GM03348 (cell line): ENCODE measurements around the gene PDXDC1.
"Not testable (repeated sequence)": the region's sequence is repeated elsewhere in the genome, so short reads cannot be mapped to it uniquely, and the experiment has no call there.

Source experiments
- DNase-seq: peaks from one replicate; pipeline ENCODE4 v3.0.0; 2012; ENCODE audit warnings: low spot score

PDXDC1 gene

GRCh38 chr16:15071013-15071412 lies 96.2 kb downstream of the PDXDC1 start:
- not testable (repeated sequence) for DNase-seq

GRCh38 chr16:15071916-15072769 lies 97.3 kb downstream of the PDXDC1 start:
- DNase-seq: not testable (repeated sequence)

DNA sequence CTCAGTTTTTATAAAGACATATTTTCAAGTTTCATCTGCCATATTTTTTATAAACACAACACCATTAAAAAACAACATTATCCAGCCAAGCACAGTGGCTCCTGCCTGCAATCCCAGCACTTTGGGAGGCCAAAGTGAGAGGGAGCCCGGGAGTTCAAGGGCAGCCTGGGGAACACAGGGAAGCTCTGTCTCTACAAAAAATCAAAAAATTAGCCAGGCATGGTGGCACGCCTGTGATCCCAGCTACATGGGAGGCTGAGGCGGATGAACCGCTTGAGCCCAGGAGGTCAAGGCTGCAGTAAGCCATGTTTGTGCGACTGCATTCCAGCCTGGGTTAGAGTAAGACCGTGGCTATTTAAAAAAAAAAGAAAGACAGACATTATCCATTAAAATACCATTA lies 98.3 kb downstream of the PDXDC1 start:
- no peak for DNase-seq

DNA sequence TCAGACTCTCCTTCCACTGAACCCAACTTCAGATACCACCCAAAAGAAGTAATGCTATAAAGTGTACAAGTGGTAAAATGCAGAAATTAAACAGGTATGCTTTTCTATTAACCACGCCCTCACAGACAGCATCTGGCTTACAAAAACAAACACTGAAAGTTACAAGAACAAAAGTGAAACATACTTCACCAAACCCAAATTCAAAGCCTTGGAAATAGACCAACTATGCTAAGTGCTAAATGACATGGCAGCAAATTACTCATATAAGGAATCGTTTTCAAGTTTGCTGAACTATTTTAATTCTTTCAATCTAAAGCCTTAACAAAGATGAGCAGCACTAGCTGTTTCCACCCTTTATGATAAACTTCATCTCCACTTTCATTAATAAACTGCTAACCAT lies 101.3 kb downstream of the PDXDC1 start:
- not testable (repeated sequence) for DNase-seq

GRCh38 chr16:15080883-15081282 lies 106.1 kb downstream of the PDXDC1 start:
- not testable (repeated sequence) for DNase-seq

- not testable (repeated sequence) for DNase-seq
Observed at GRCh38 chr16:15082788-15083187, 108.0 kb downstream of the PDXDC1 start.

DNA sequence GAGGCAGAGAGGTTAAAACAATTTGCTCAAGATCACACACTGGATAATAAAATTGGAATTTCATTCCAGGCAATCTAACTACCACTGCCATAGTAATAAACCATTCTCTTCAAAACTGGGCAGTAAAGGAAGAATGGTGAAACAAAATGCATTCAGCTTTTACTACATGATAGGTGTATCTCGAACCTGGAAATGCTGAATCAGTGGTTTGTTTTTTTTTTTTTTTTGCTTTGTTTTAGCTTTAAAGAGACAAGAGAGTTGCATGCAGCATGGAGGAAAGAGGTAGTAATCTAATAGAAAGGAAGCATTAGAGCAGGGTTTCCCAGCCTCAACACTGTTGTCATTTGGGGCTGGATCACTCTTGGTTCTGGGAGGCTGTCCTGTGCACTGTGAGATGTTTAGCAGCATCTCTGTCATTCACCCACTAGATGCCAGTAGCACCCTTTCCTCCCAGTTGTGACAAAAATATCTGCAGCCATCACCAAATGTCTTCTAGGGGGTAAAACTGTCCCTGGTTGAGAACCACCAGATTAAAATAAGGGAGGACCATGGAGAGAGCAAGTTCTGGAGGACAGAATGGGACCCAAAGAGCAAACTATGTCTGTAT lies 115.9 kb downstream of the PDXDC1 start:
- not testable (repeated sequence) for DNase-seq

- not testable (repeated sequence) for DNase-seq
Observed at GRCh38 chr16:15093571-15093954, 118.7 kb downstream of the PDXDC1 start.

GRCh38 chr16:15093955-15094827 lies 119.4 kb downstream of the PDXDC1 start, which contains the start of gene RRN3:
TSS of gene RRN3 (minus strand) at chr16:15094272. CDS start at chr16:15094233, 39 bp downstream.
- peak; percentile 94 for DNase-seq

- not testable (repeated sequence) for DNase-seq
Observed at GRCh38 chr16:15096583-15096972, 121.8 kb downstream of the PDXDC1 start.

DNA sequence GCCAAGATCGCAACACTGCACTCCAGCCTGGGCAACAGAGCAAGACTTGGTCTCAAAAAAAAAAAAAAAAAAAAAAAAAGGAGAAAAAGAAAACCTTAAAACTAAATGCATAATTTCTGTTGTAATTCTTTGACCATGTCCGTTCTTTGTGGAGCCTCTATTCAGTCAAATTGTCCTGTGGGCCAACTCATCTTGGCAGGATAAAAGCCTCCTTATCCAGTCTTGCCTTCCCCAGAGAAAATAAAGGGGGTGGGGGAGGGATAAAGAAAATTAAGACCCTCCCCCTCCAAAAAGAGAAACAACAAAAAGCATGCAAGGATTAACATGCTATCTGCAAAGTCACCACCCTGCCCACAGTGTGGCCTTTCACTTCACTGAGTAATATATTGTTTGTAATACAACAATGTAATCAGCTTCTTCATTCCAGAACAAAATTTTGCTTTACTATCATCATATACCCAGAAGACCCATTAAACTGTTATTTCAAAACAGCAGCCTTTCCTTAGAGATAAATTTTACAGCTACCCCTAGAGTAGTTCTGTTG lies 124.6 kb downstream of the PDXDC1 start:
- DNase-seq: not testable (repeated sequence)

GRCh38 chr16:15100372-15100987 lies 125.7 kb downstream of the PDXDC1 start:
- DNase-seq: not testable (repeated sequence)

DNA sequence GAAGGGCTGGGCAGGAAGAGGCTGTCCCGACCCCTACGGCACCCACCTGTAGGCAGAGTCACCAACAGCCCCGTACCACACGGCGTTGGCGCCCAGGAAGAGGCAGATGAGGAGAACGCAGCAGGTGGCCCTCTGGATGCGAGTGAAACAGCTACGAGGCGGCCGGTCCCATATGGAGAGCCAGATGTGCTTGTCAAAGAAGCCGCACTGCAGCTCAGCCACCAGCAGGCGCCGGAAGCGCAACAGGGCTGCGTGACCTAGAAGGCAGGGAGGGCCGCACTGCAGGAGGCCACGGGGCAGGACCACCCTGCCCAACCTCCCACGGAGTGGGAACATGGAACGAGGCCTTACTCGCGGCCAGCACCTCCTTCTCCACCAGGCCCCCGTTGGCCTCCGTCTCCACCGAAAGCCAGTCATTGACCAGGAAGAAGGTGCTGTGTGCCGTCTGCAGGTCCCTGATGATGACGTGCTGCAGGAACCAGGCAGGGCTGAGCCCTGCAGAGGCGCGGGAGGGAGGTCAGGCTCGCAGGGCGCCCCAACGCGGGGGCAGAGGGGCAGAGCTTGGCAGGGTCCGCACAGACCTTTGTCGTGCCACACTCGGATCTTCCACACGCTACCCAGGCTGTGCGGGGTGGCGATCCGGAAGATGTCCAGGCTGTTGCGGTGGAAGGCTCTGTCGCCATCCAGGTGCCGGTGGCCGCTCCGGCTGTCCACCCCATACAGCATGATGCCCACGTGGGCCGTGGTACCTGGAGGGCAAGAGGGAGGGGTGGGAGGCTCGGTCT lies 153.0 kb downstream of the PDXDC1 start:
- DNase-seq: not testable (repeated sequence)

- DNase-seq: not testable (repeated sequence)
Observed at GRCh38 chr16:15130256-15130932, 155.6 kb downstream of the PDXDC1 start.

DNA sequence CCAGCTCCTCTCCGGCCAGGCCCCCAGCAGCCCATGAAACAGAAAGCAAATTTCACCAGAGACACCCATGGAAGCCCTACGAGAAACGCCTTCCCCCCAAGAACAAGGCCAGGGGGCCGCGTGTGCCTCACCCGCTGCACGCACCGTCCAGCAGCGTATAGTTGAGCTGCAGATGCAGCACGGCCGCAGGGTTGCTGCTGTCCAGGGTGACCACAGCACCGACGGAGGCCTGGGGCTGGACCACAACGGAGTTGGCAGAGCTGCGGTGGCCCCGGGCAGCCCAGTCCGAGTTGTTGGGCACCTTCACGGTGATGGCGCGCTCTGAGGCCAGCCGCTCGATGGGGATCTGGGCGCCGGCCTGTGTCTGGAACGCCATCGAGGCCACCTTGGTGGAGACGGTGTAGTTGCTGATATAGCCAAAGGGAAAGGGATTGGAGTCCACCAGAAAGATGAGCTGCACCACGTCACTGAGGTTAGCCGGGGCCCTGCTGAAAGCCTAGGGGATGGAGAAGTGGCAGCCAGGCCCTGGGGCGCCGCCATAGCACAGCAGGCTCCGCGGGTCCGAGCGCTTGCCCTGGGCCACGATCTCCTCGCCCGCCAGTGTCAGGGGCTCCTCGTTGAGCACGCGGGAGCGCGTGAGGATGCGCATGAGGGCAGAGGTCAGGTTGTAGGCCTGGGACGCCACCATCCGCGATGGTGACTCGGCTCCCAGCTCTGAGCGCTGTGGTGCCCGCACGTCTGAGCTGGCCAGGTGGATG lies 156.3 kb downstream of the PDXDC1 start:
- not testable (repeated sequence) for DNase-seq

DNA sequence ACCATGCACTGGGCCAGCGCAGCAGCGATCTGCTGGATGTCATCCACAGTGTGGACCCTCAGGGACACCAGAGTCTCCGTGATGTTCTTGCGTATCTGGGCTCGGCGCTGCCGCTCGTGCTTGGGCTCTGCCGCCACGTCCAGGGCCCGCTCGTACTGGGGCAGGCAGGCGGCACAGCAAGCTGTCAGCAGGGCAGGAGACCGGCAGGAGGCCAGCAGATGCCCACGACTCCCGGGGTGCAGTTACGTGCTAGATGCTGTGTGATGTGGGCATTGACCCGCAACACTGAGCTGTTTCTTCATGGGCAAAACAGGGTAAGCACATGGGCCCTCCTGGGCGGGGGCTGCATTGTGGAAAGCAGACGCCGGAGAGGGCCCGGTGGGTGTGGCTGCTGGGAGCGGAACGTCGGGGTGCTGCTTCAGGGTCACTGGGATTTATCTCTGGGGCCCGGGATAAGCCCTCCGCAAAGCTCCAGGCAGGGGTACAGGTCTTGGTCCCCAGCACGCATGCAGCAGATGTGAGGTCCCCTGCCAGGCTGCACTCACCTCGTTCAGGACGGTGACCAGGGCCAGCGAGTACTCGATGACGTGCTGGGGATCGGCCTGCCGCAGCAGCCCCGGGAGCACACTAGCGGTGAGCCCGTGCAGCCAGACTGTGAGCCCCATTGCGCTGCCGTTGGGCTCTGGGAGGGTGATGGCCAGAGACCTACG lies 158.0 kb downstream of the PDXDC1 start:
- DNase-seq: not testable (repeated sequence)

- DNase-seq: not testable (repeated sequence)
Observed at GRCh38 chr16:15133554-15133953, 158.7 kb downstream of the PDXDC1 start.

DNA sequence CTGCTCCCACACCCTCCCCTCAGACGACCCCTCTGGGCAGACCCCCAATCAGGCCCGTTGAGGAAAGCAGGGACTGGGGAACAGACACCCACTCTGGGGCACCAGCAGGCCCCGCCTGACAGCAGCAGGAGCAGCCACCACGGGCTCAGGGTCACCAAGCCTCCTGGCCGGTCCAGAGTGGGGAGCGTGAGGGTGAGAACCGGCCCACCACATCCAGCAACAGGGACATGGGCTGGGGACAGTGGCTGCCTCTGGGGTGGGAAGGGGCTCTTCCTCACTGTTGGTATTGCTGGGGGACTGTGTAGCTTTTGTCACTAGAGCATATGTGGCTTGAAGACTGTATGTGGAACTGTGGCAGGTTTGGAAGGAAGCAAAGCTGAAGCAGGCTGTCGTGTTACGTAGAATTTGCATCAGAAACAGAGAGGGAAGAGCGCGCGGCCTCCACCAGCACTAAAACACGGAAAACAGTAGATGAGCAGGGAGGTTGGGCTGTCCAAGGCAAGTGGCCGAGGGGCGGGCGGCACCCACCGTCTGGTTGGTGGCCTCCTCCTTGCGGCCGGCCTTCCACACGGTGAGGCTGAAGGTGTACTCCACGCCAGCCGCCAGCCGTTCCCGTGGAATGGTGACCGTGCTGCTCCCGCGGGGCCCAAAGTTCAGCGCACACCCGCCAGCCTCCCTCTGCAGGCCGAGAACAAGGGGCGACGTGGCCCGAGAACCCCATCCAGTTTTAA lies 160.1 kb downstream of the PDXDC1 start:
- DNase-seq: not testable (repeated sequence)
